Activated CD4-positive, alpha-beta T cell treated with anti-CD3 and anti-CD28 coated beads, Interleukin-2, amount 50 U/mL, for 48 hours (primary cell): ENCODE measurements around the gene SLC15A3.

ENCODE experiments used
- DNase-seq, 2 experiments: peaks; one replicate each; pipeline ENCODE4 v3.0.0-alpha.2; 2020

Gene SLC15A3

GRCh38 chr11:60974726-60975125 lies 22.8 kb upstream of the SLC15A3 start:
- peak in 1 of 2 experiments; percentile 49 for DNase-seq

GRCh38 chr11:60974316-60974715 lies 22.3 kb upstream of the SLC15A3 start:
- DNase-seq = peak; percentile 47 to 58

GRCh38 chr11:60973699-60974098 lies 21.7 kb upstream of the SLC15A3 start:
- peak; percentile 31 to 50 for DNase-seq

GRCh38 chr11:60972182-60973030 lies 20.4 kb upstream of the SLC15A3 start:
- DNase-seq = peak; percentile 49 to 57

- peak; percentile 66 to 76 for DNase-seq
These were observed 19.5 kb upstream of the SLC15A3 start, which contains the start of gene CD6 for GRCh38 chr11:60971520-60971919. TSS of gene CD6 (plus strand) at chr11:60971680. CDS start at chr11:60971866, 186 bp downstream.

- peak; percentile 20 to 34 for DNase-seq
These were observed 18.9 kb upstream of the SLC15A3 start for GRCh38 chr11:60970890-60971289.

- DNase-seq = peak; percentile 87 to 89
These were observed 18.4 kb upstream of the SLC15A3 start for GRCh38 chr11:60970369-60970774.

- DNase-seq = no peak
These were observed 16.2 kb upstream of the SLC15A3 start for GRCh38 chr11:60968223-60968622.

GRCh38 chr11:60966890-60967289 lies 14.9 kb upstream of the SLC15A3 start:
- no peak for DNase-seq

- DNase-seq = no peak
These were observed 12.8 kb upstream of the SLC15A3 start for GRCh38 chr11:60964801-60965200.

GRCh38 chr11:60960405-60960804 lies 8.4 kb upstream of the SLC15A3 start:
- DNase-seq = no peak

- DNase-seq = no peak
These were observed 7.5 kb upstream of the SLC15A3 start for GRCh38 chr11:60959431-60959830.

- no peak for DNase-seq
These were observed 5.2 kb upstream of the SLC15A3 start for GRCh38 chr11:60957188-60957587.

- no peak for DNase-seq
These were observed 3.6 kb upstream of the SLC15A3 start for GRCh38 chr11:60955571-60955970.

- no peak for DNase-seq
These were observed 2.4 kb upstream of the SLC15A3 start for GRCh38 chr11:60954421-60954820.

- DNase-seq = no peak
These were observed 1.8 kb upstream of the SLC15A3 start for GRCh38 chr11:60953781-60954180.

GRCh38 chr11:60952742-60953170 lies 780 bp upstream of the SLC15A3 start:
- DNase-seq = no peak

GRCh38 chr11:60951606-60951903 lies 421 bp downstream of the SLC15A3 start:
- DNase-seq = peak in 1 of 2 experiments; percentile 10

GRCh38 chr11:60950933-60951605 lies 907 bp downstream of the SLC15A3 start:
- DNase-seq = peak; percentile 27 to 30

GRCh38 chr11:60950024-60950423 lies 2.0 kb downstream of the SLC15A3 start:
- DNase-seq = no peak

GRCh38 chr11:60948250-60948649 lies 3.7 kb downstream of the SLC15A3 start:
- no peak for DNase-seq

GRCh38 chr11:60947700-60948099 lies 4.3 kb downstream of the SLC15A3 start:
- DNase-seq = no peak

GRCh38 chr11:60946601-60947264 lies 5.2 kb downstream of the SLC15A3 start:
- DNase-seq = no peak

GRCh38 chr11:60945295-60945667 lies 6.7 kb downstream of the SLC15A3 start:
- no peak for DNase-seq
